GM21381 (cell line): ENCODE results near the gene SIDT1.

ENCODE experiments used
- ATAC-seq: cut with Tn5 transposase; IDR thresholded peaks from one replicate; pipeline ENCODE4 v1.9.1; 2021; ENCODE audit warnings: mild to moderate bottlenecking, moderate library complexity; ENCODE audit not compliant: unreplicated experiment

Gene SIDT1

DNA sequence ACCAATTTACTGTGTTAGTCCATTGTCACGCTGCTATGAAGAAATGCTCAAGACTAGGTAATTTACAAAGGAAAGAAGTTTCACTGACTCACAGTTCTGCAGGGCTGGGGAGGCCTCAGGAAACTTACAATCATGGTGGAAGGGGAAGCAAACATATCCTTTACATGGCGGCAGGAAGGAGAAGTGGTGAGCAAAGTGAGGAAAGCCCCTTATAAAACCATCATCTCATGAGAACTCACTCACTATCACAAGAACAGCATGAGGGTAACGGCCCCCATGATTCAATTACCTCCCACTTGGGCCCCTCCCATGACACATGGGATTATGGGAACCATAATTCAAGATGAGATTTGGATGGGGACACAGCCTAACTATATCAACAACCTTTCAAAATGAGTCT lies 143.9 kb downstream of the SIDT1 start:
- no peak for ATAC-seq

DNA sequence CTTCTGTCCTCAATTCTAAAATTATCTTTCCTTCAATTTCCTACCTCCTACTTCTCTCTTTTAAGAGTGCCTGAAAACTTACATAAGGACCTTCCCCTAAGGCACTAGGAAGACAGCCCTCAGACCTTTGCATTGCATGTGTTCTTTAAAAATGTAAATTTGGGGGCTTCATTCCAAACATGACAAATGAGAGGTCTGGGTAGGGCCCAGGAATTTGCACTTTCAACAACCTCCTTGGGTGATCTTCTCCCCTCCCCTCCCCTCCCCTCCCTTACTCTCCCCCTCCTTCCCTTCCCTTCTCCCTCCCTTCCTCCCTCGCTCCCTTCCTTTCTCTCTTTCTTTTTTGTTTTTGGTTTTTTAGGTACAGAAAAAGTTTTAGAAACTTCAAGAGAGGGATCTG lies 145.4 kb downstream of the SIDT1 start:
- ATAC-seq: no peak

DNA sequence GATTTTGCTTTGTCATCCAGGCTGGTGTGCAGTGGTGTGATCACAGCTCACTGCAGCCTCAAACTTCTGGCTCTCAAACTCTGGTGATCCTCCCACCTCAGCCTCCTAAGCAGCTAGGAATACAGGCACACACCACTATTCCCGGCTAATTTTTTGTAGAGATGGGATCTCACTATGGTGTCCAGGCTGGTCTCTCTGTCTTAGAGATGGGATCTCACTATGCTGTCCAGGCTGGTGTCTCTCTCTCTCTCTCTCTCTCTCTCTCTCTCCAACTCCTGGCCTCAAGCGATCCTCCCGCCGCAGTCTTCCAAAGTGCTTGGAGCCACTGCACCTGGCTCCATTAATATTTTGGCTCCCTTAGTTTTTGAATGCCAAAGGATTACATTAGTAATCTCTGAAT lies 146.4 kb downstream of the SIDT1 start:
- no peak for ATAC-seq
